Measurements from ENCODE around the gene PBRM1. TPM values are rescaled to one million over a fixed set of nuclear protein-coding genes. Genes with fewer than 3 reads are reported as not detected.
"Not testable (repeated sequence)": the region's sequence is repeated elsewhere in the genome, so short reads cannot be mapped to it uniquely, and the experiment has no call there.

The PBRM1 gene
- polyA plus RNA-seq, 3 donors, result 56.4 to 63.4 (median 58.7) TPM

DNA sequence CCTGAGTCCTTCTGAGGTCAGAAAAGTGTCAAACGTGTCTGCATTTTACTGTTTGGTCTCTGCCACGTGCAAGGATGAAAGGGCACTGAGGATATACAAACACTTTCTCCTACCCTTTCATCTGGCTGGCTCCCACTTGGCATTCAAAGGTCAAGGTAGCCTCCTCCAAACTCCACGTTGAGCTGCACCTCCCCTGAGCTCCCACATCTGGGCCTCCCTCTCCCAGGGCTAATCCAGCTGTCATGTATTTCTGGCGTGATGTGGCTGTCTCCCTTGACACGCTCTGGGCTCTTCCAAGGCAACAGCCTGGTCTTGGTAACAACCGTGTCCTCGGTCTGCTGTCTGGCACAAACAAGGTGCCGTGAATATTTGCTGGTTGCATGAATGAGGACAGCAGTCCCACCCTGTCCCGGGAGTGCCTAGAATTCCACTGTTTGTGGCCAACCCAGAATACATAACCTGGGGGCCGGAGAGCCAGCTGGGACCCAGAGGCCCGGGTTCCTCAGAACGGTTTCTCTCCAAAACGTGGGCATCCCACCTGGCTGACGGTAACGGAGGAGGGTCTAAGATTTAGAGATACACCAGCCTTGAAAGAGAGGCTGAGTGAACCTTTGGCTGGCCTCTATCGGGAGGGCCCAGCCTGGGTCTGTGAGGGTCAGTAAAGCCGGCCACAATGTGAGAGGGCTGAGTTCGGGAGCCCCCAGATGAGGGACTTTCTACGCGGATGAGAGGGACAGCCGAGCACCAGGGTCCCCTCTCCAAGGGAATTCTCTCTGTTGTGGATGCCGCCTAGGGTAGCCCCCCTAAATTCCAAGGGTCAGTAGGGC is 19.1 kb upstream of the PBRM1 start:
- no peak for DNase-seq (ENCODE audit: low read depth in 3 of 3, low spot score in 2 of 3)

DNA sequence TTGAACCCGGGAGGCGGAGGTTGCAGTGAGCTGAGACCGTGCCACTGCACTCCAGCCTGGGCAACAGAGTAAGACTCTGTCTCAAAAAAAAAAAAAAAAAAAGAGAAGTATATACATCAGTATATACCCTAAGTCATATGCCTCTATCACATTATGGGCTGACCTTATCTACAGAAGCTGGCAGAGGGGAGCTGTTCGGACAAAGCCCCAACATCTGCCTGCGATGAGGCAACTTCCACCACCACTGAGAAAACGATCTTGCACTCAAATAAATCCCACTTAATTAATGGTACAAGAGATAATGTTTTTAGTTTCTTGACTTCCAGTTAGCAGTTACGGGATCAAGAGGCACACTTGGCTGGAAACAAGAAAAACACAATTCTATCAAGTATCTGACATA is 17.6 kb upstream of the PBRM1 start:
- DNase-seq (ENCODE audit: low read depth in 3 of 3, low spot score in 2 of 3), result no peak

DNA sequence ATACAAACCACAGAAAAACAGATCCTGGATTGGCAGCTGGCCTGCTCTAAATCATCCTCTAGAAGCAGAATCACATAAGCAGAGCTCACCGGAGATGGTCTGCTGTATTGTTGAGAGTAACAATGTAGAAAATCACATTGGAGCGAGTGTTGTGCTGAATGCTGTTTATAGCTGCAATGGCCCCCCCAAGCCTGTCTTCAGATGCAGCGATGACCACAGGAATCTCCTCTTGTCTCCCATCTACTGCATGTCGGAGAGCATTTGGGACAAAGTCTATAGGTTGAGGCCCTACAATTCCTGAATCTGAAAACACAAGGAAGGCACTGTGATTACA is 11.9 kb upstream of the PBRM1 start:
- DNase-seq (ENCODE audit: low read depth in 3 of 3, low spot score in 2 of 3), result no peak

DNA sequence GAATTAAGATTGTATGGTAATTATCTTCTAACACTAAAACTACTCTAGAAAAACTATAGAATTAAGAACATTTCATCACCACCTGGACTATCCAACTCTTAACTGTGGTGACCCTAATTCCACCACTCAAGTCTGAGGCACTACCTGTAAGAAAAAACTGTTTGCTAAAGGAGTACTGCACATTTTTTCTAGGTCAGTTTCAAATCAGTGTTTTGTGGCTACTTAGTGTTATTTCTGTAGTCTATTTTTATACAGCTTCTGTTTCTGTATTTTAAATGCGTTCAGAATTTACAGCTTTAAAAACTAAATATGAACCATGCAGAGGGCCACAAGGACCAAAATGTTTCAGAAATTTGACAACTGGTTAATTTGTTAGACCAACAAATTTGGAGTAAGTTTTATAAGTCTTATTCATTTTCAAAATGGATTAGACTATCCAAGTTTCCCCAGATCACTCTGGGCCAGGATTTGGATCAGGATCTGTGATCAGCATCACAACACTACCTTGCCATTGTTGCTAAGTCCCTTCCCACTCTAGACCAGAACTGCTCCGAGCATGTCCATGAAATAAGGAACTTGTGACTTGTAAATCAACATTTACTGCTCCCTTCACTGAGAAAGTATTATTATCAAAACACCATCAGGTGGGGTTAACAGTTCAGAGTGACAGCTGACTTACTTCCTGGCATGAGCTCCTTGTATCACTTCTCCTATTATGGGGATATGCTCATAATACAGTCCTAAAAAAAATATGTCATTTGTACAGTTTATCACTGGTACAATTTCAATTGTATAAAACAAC is 11.3 kb upstream of the PBRM1 start:
- no peak for DNase-seq (ENCODE audit: low read depth in 3 of 3, low spot score in 2 of 3)

GRCh38 chr3:52695798-52696671 is 10.3 kb upstream of the PBRM1 start:
- DNase-seq (ENCODE audit: low read depth in 3 of 3, low spot score in 2 of 3), result no peak

GRCh38 chr3:52694528-52695189 is 8.9 kb upstream of the PBRM1 start:
- no peak for DNase-seq (ENCODE audit: low read depth in 3 of 3, low spot score in 2 of 3)

DNA sequence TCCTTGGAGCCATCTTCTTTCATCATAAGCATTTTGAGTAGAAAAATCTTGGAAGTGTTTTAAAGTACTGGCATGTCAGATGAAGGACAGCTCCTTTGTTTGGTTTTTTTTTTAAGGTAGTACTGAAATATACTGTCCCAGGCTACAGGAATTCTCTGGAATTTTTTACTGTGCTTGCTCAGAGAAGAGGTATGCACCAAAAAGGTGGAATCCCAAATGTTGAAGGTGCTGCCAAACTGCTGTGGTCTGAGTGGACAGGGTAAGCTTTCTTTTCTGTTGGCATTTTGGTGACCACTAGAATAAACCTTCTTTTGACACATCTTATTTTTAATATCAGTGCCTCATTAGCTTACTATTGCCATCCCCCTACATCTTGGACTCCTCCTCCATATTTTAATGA is 7.4 kb upstream of the PBRM1 start:
- no peak for DNase-seq (ENCODE audit: low read depth in 3 of 3, low spot score in 2 of 3)

DNA sequence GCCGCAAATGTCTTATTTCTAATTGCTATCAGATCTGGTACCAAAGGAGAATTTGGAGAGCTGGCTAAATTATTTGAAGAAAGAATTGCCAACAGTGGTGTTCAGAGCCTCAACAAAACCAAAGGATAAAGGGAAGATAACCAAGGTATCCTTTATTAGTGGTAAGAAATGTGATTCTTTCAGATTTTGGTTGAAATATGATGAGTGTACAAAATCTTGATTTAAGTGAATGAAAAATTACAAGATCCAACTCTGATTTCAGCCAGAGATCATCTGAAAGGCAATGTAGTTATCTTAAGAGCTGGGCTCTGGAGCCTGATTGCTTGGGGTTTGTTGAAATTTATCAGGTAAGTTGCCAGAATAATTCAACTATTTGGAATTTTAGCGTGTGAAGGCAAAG is 4.8 kb upstream of the PBRM1 start:
- DNase-seq (ENCODE audit: low read depth in 3 of 3, low spot score in 2 of 3), result no peak

- no peak for DNase-seq (ENCODE audit: low read depth in 3 of 3, low spot score in 2 of 3)
Observed at GRCh38 chr3:52689151-52689550, 3.4 kb upstream of the PBRM1 start.

DNA sequence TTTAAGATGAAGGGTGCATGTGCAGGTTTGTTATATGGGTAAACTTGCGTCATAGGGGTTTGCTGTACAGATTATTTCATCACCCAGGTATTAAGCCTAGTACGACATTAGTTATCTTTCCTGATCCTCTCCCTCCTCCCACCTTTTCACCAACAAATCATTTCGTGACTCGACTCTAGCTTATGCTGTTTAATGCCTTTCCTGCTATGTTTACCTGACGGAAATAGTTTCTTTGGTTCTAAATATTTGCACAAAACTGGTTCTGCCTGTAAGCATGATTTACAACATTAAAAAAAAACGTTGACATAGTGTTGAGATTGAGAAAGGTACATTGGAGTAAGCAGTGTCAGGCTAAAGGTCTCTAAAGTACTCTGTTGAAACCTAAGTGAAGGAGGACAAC is 2.6 kb upstream of the PBRM1 start:
- no peak for DNase-seq (ENCODE audit: low read depth in 3 of 3, low spot score in 2 of 3)

- DNase-seq (ENCODE audit: low read depth in 3 of 3, low spot score in 2 of 3), result no peak
Observed at GRCh38 chr3:52685285-52685708, 416 bp downstream of the PBRM1 start.

DNA sequence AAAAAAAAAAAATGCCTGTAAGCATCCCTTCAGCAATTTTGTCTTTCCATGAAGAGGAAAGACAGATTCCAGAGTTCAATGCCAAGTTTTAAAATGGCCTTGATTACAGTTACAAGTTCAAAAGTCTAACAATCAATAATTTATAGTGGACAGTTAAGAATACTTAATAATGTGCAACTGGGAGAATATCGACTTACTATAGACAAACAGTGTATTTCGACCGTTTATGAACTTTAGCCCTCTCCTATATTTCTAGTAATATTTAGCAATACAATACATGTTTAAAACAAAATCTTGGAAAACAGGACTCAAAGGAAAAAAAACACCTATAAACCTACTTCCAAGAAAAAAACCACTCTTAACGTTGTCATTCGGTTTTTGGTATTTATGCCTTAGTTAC is 1.5 kb downstream of the PBRM1 start:
- no peak for DNase-seq (ENCODE audit: low read depth in 3 of 3, low spot score in 2 of 3)

DNA sequence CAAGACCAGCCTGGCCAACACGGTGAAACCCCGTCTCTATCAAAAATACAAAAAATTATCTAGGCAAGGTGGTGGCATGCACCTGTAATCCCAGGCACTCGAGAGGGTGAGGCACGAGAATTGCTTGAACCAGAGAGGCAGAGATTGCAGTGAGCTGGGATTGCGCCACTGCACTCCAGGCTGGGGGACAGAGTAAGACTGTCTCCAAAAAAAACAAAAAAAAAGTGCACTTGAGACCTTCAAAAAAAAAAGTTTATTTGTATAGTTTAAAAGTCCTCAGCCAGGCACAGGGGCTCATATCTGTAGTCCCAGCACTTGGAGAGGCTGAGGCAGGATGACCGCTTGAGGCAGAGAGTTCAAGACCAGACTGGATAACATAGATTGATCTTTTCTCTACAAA is 2.1 kb downstream of the PBRM1 start:
- no peak for DNase-seq (ENCODE audit: low read depth in 3 of 3, low spot score in 2 of 3)

DNA sequence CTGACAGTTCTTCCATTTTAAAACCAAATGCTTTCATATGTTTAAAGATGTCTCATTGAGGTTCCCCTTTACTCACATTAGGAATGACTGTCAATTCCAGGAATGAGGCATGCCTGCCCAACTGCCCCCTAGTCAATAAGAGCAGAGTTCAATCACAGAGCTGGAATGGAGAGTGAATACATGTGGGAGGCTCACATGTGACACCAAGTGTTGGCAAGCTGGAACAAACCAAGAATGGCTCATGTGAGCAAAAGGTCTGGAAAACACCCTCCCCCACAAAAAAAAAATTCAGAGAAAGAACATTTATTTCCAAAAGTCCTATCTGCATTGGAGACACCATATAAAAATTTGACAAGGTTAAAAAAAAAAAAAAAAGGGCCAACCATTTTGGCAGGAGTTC is 3.7 kb downstream of the PBRM1 start:
- DNase-seq (ENCODE audit: low read depth in 3 of 3, low spot score in 2 of 3), result no peak

GRCh38 chr3:52681596-52681995 is 4.1 kb downstream of the PBRM1 start:
- DNase-seq (ENCODE audit: low read depth in 3 of 3, low spot score in 2 of 3), result no peak

DNA sequence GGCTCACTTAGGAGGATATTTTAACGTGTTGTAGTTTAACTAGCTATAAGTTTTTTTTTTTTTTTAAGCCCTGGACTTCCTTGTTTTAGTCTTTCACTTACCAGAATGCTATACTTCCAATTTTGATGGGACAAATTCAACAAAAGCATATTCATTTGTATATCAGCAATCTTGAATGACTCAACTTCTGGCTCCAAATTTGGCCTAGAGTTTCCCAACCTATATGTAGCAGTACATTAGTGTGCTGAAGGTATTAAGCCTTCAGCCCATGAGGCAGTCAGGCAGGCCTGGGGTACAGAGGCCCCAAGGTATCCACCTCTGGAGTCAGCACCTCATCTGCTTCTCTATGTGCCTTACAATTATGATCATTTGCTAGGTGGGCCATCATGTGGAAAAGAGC is 5.9 kb downstream of the PBRM1 start:
- no peak for DNase-seq (ENCODE audit: low read depth in 3 of 3, low spot score in 2 of 3)

- DNase-seq (ENCODE audit: low read depth in 3 of 3, low spot score in 2 of 3), result no peak
Observed at GRCh38 chr3:52679199-52679538, 6.5 kb downstream of the PBRM1 start.

DNA sequence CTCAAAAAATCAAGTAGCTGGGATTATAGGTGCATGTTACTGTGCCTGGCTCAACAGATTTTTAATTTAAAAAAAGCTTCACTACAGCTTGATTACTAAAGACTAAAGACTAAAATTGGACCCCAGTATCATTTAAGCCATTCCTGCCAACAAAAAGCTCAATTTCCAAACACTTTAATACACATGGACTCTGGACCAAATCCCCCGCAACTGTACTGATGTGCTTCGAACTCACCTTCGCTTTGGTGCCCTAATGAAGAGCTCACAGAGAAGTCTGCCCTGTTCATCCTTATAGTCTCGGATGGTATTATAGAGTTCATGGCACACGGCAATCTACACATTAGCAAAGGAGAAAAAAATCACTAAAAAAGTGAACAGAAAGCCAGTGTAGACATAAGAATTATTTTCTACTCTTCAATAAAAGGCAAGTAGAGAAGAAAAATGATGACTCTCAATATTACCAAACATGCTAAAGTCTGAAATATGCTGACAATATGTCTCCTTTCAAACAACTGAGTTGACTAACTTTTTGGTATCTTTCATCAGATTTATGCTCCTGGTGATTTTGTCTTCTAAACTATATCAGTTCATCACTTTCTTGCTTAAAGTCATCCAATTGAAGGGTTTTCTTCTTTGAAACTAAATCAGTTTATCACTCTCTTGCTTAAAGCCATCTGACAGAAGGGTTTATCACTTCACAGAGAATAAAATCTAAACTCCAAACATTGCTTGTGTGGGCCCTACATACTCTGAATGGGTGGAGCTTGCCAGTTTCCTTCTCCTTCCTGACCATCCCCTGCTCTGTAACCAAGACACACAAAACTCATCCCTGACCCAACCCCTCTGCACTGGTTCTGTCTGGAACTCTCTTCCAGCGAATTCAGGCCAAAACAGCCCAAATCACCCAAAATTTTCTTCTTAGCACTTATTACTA is 7.2 kb downstream of the PBRM1 start:
- DNase-seq (ENCODE audit: low read depth in 3 of 3, low spot score in 2 of 3), result no peak

GRCh38 chr3:52676201-52676600 is 9.5 kb downstream of the PBRM1 start:
- DNase-seq (ENCODE audit: low read depth in 3 of 3, low spot score in 2 of 3), result not testable (repeated sequence)

DNA sequence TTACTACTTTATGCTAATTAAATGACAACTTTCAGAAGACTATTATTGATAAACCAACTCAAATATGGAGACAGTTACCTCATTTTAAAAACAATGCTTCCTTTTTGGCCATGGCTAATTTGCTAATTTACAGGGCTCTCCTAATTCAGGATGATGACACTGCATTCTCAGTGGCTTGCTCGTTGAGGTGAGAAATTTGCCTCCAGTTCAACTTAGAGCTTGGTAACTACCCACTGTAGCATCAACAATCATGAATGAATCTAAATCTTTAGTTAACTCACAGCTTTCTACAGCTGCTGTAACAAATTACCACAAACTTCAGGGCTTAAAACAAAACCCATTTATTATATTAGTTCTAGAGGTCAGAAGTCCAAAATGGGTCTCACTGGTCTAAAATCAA is 14.0 kb downstream of the PBRM1 start:
- DNase-seq (ENCODE audit: low read depth in 3 of 3, low spot score in 2 of 3), result no peak
